ENCODE data around the gene HMGB4. TPM values are rescaled to one million over a fixed set of nuclear protein-coding genes. Genes with fewer than 3 reads are reported as not detected.

The HMGB4 gene
- total RNA-seq, 1 experiment from 2014 or later, result not detected

DNA sequence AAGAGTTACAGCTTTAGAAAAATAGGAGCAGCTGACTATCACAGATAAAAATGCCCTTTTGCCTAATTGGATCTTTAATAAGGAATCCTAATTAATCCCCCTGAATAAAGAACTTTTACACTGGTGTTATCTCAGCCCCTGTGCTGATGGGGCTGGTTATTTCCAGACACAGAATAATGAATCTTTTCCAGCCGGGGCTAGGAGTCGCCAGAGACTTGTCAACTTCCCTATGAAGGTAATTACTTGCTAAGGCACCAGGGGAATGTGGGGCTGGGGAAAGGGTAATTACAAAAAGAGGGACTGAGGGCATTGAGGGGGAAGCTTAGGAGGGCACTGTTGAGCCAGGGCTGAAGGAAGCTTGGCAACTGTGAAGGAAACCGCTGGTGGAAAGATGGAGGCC lies 34.5 kb downstream of the HMGB4 start:
- Mint-ChIP-seq H3K4me1 (ENCODE audit: low read depth, unreplicated experiment) (no peaks in the 10 kb centered on the region), H3K36me3 (ENCODE audit: insufficient read depth, unreplicated experiment) (no peaks in the 10 kb centered on the region), H3K9me3 (ENCODE audit: low read depth, unreplicated experiment) (peaks cover 2% of the 10 kb centered on the region), H3K4me3 (ENCODE audit: low read depth, unreplicated experiment) (no peak overlapping the region), H3K27ac (ENCODE audit: unreplicated experiment) (no peak overlapping the region), H3K27me3 (ENCODE audit: unreplicated experiment) (no peaks in the 10 kb centered on the region)
- TF ChIP-seq, protein P1, sequence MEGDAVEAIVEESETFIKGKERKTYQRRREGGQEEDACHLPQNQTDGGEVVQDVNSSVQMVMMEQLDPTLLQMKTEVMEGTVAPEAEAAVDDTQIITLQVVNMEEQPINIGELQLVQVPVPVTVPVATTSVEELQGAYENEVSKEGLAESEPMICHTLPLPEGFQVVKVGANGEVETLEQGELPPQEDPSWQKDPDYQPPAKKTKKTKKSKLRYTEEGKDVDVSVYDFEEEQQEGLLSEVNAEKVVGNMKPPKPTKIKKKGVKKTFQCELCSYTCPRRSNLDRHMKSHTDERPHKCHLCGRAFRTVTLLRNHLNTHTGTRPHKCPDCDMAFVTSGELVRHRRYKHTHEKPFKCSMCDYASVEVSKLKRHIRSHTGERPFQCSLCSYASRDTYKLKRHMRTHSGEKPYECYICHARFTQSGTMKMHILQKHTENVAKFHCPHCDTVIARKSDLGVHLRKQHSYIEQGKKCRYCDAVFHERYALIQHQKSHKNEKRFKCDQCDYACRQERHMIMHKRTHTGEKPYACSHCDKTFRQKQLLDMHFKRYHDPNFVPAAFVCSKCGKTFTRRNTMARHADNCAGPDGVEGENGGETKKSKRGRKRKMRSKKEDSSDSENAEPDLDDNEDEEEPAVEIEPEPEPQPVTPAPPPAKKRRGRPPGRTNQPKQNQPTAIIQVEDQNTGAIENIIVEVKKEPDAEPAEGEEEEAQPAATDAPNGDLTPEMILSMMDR (IDR thresholded peaks at IDR 0.05; ENCODE audit: unreplicated experiment), result no peak
- CTCF ChIA-PET, result no interaction called here
- DNase-seq, result no peak
- intact Hi-C loops (cut with micrococcal nuclease; ENCODE audit: unreplicated experiment), result no loop called here
- no TSS peak for BruUV-seq (replicated peaks)

DNA sequence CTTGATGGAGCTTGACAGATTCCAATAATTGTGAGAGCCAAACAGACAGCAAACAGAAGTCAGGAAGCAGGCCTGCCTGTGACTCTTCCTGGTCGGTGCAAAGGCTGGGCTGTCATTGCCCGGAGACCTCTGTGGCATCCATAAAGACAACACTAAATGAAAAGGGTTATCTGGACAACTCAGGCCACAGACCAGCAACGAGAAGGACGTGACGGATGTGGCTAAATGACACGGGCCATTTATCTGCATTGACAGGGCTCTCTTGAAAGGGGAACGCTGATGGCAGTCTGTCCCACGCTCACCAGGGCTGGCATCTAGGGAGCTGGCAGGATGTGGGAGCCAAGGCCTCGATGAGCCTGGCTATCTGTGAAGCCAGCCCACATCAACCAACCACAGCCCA lies 35.0 kb downstream of the HMGB4 start:
- H3K27ac Mint-ChIP-seq (ENCODE audit: unreplicated experiment), result no peak overlapping the region
- no peak for DNase-seq
- peaks cover 5% of the 10 kb centered on the region for H3K9me3 Mint-ChIP-seq (ENCODE audit: low read depth, unreplicated experiment)
- CTCF ChIA-PET, result no interaction called here
- intact Hi-C loops (cut with micrococcal nuclease; ENCODE audit: unreplicated experiment), result no loop called here
- BruUV-seq (replicated peaks), result no TSS peak
- no peaks in the 10 kb centered on the region for H3K27me3 Mint-ChIP-seq (ENCODE audit: unreplicated experiment)
- H3K36me3 Mint-ChIP-seq (ENCODE audit: insufficient read depth, unreplicated experiment), result no peaks in the 10 kb centered on the region
- TF ChIP-seq, protein P1 (IDR thresholded peaks at IDR 0.05; ENCODE audit: unreplicated experiment), result no peak
- H3K4me3 Mint-ChIP-seq (ENCODE audit: low read depth, unreplicated experiment), result no peak overlapping the region
- no peaks in the 10 kb centered on the region for H3K4me1 Mint-ChIP-seq (ENCODE audit: low read depth, unreplicated experiment)

DNA sequence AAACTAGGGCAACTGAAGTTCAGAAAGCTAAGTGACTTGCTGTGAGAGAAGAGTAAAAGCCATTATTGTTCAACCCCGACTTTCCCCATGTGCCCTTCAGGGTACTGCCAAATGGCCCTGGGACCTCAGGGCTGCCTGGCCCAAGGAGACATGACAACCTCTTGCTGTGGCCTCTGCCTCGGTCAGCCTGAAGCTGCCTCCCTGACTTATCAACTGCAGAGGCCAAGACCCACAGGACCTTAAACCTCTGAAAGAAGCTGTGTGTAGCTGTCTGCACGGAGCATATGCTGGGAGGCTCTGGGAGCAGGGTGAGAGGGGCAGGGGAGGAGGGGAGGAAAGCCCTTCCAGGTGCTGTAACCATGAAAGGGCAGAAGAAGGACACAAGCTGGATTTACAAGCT lies 35.9 kb downstream of the HMGB4 start:
- Mint-ChIP-seq H3K27me3 (ENCODE audit: unreplicated experiment) (no peaks in the 10 kb centered on the region), H3K27ac (ENCODE audit: unreplicated experiment) (no peak overlapping the region), H3K9me3 (ENCODE audit: low read depth, unreplicated experiment) (peaks cover 5% of the 10 kb centered on the region), H3K4me3 (ENCODE audit: low read depth, unreplicated experiment) (no peak overlapping the region), H3K4me1 (ENCODE audit: low read depth, unreplicated experiment) (no peaks in the 10 kb centered on the region), H3K36me3 (ENCODE audit: insufficient read depth, unreplicated experiment) (no peaks in the 10 kb centered on the region)
- intact Hi-C loops (cut with micrococcal nuclease; ENCODE audit: unreplicated experiment), result no loop called here
- TF ChIP-seq, protein P1 (IDR thresholded peaks at IDR 0.05; ENCODE audit: unreplicated experiment), result no peak
- DNase-seq, result no peak
- CTCF ChIA-PET, result no interaction called here
- BruUV-seq (replicated peaks), result no TSS peak

DNA sequence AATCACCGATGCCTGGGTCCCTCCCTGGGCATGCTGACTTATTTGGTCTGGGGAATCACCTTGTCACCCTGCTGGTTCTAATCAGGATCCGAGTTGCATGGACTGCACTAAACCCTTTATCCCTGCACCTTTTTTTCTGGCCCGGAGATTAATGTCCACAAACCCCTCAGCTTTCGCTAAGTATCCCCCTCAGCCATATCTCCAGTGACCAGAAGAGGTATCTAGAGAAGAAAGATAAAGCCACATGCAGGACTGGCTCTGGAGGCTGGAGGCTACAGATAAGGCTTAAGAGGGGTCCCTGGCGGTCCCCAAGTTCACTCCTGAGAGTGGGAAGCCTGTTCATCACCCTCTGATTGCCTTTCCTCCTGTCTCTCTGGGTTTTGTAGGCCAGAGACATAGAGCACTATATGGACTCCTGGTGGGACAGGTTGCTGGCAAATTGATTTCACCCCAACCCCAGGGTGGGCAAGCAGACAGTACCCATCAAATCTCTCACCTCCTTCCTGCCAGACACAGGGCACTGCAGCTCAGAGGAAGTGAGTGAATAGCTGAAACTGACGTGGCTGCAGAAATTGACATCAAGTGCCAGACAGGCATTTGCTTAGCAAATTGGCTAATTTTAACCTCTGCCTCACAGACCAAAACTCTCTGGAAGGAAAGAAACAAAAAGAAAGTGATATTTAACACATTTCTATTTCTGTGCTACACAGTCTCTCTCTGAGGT lies 38.8 kb downstream of the HMGB4 start:
- Mint-ChIP-seq H3K4me3 (ENCODE audit: low read depth, unreplicated experiment) (no peak overlapping the region), H3K36me3 (ENCODE audit: insufficient read depth, unreplicated experiment) (no peaks in the 10 kb centered on the region), H3K27ac (ENCODE audit: unreplicated experiment) (no peak overlapping the region), H3K4me1 (ENCODE audit: low read depth, unreplicated experiment) (no peaks in the 10 kb centered on the region), H3K9me3 (ENCODE audit: low read depth, unreplicated experiment) (peaks cover 15% of the 10 kb centered on the region), H3K27me3 (ENCODE audit: unreplicated experiment) (no peaks in the 10 kb centered on the region)
- BruUV-seq (replicated peaks), result no TSS peak
- intact Hi-C loops (cut with micrococcal nuclease; ENCODE audit: unreplicated experiment), result no loop called here
- TF ChIP-seq, protein P1 (IDR thresholded peaks at IDR 0.05; ENCODE audit: unreplicated experiment), result no peak
- CTCF ChIA-PET, result no interaction called here
- no peak for DNase-seq
